ENCODE results near the gene PCDHGA6. TPM values are rescaled to one million over a fixed set of nuclear protein-coding genes. Genes with fewer than 3 reads are reported as not detected.
"Not testable (repeated sequence)": the region's sequence is repeated elsewhere in the genome, so short reads cannot be mapped to it uniquely, and the experiment has no call there.

PCDHGA6 gene
- total RNA-seq, 1 donor = 4.7 TPM

DNA sequence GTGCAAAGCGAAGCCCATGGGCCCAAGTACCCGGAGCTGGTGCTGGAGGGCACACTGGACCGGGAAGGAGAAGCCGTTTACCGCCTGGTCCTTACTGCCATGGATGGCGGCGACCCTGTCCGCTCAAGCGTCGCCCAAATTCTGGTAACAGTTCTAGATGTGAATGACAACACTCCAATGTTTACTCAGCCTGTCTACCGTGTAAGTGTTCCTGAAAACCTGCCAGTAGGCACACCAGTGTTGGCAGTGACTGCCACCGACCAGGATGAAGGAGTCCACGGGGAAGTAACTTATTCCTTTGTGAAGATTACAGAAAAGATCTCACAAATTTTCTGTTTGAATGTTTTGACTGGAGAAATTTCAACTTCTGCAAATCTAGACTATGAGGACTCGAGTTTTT lies 936 bp downstream of the PCDHGA6 start:
- TF ChIP-seq, protein P1, sequence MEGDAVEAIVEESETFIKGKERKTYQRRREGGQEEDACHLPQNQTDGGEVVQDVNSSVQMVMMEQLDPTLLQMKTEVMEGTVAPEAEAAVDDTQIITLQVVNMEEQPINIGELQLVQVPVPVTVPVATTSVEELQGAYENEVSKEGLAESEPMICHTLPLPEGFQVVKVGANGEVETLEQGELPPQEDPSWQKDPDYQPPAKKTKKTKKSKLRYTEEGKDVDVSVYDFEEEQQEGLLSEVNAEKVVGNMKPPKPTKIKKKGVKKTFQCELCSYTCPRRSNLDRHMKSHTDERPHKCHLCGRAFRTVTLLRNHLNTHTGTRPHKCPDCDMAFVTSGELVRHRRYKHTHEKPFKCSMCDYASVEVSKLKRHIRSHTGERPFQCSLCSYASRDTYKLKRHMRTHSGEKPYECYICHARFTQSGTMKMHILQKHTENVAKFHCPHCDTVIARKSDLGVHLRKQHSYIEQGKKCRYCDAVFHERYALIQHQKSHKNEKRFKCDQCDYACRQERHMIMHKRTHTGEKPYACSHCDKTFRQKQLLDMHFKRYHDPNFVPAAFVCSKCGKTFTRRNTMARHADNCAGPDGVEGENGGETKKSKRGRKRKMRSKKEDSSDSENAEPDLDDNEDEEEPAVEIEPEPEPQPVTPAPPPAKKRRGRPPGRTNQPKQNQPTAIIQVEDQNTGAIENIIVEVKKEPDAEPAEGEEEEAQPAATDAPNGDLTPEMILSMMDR (IDR thresholded peaks at IDR 0.05; ENCODE audit: insufficient read depth, low read depth, low read length) = no peak
- H3K4me3 ChIP-seq (ENCODE audit: low read depth, low read length) = no peak overlapping the region
- DNase-seq (ENCODE audit: low read depth) = no peak

DNA sequence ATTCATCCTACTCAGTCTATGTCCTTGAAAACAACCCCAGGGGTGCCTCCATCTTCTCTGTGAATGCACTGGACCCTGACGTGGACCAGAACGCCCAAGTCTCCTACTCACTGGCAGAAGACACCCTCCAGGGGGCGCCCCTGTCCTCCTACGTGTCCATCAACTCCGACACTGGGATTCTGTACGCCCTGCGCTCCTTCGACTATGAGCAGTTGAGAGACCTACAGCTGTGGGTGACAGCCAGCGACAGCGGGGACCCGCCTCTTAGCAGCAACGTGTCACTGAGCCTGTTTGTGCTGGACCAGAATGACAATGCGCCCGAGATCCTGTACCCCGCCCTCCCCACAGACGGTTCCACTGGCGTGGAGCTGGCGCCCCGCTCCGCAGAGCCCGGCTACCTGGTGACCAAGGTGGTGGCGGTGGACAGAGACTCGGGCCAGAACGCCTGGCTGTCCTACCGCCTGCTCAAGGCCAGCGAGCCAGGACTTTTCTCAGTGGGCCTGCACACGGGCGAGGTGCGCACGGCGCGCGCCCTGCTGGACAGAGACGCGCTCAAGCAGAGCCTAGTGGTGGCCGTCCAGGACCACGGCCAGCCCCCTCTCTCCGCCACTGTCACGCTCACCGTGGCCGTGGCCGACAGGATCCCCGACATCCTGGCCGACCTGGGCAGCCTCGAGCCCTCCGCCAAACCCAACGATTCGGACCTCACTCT lies 1.9 kb downstream of the PCDHGA6 start:
- DNase-seq (ENCODE audit: low read depth); H3K4me3 ChIP-seq (ENCODE audit: low read depth, low read length): not testable (repeated sequence)

DNA sequence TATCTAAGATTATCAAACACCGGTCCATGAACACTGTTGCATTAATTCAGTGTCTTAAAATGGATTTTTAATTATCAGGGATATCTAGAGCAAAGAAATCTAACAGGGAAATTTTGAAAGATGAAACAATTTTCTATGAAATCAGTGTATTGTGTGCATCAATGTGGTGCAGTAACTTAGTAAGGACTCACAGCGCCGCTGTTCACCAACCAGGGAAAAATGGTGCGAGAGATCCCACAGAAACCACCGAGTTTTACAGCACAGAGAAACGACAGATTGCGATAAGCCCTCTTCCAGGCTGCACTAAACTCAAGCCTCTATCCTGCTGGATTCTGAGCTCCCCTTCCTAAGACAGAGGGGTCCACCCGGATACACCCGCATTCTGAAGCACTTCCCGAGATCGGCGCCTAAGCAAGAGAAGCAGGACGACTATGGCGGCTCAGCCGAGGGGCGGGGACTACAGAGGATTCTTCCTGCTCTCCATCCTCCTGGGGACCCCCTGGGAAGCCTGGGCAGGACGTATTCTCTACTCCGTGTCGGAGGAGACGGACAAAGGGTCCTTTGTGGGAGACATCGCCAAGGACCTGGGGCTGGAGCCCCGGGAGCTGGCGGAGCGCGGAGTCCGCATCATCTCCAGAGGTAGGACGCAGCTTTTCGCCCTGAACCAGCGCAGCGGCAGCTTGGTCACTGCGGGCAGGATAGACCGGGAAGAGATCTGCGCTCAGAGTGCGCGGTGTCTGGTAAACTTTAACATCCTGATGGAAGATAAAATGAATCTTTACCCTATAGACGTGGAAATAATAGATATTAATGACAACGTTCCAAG lies 9.0 kb downstream of the PCDHGA6 start, which contains the start of gene PCDHGA7:
Gene PCDHGA7, plus strand, starts transcription at position 274 of the 826 bp plus-strand sequence. Its CDS starts 158 bp downstream, at position 432.
- H3K4me3 ChIP-seq (ENCODE audit: low read depth, low read length) = peak within 1 kb of the TSS; percentile 69
- TF ChIP-seq, protein P1 (IDR thresholded peaks at IDR 0.05; ENCODE audit: insufficient read depth, low read depth, low read length) = peak; percentile 68
- DNase-seq (ENCODE audit: low read depth) = peak; percentile 54

DNA sequence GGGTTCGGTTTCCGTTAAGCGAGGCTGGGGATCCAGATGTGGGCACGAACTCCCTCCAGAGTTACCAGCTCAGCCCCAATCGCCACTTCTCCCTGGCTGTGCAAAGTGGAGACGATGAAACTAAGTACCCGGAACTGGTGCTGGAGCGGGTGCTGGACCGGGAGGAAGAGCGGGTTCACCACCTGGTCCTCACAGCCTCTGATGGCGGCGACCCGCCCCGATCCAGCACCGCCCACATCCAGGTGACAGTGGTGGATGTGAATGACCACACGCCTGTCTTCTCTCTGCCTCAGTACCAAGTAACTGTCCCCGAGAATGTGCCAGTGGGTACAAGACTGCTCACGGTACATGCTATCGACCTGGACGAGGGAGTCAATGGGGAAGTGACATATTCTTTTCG lies 9.7 kb downstream of the PCDHGA6 start:
- peak overlapping the region; percentile 69 for H3K4me3 ChIP-seq (ENCODE audit: low read depth, low read length)
- TF ChIP-seq, protein P1 (IDR thresholded peaks at IDR 0.05; ENCODE audit: insufficient read depth, low read depth, low read length) = no peak
- DNase-seq (ENCODE audit: low read depth) = no peak

DNA sequence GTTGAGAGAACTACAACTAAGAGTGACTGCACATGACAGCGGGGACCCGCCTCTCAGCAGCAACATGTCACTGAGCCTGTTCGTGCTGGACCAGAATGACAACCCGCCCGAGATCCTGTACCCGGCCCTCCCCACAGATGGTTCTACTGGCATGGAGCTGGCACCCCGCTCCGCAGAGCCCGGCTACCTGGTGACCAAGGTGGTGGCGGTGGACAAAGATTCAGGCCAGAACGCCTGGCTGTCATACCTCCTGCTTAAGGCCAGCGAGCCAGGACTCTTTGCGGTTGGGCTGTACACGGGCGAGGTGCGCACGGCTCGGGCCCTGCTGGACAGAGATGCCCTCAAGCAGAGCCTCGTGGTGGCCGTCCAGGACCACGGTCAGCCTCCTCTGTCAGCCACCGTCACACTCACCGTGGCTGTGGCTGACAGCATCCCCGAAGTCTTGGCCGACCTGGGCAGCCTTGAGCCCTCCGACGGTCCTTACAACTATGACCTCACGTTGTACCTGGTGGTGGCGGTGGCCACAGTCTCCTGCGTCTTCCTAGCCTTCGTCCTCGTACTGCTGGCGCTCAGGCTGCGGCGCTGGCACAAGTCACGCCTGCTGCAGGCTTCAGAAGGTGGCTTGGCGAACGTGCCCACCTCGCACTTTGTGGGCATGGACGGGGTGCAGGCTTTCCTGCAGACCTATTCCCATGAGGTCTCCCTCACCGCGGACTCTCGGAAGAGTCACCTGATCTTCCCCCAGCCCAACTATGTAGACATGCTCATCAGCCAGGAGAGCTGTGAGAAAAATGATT lies 11.0 kb downstream of the PCDHGA6 start:
- TF ChIP-seq, protein P1 (IDR thresholded peaks at IDR 0.05; ENCODE audit: insufficient read depth, low read depth, low read length) = no peak
- DNase-seq (ENCODE audit: low read depth) = no peak

DNA sequence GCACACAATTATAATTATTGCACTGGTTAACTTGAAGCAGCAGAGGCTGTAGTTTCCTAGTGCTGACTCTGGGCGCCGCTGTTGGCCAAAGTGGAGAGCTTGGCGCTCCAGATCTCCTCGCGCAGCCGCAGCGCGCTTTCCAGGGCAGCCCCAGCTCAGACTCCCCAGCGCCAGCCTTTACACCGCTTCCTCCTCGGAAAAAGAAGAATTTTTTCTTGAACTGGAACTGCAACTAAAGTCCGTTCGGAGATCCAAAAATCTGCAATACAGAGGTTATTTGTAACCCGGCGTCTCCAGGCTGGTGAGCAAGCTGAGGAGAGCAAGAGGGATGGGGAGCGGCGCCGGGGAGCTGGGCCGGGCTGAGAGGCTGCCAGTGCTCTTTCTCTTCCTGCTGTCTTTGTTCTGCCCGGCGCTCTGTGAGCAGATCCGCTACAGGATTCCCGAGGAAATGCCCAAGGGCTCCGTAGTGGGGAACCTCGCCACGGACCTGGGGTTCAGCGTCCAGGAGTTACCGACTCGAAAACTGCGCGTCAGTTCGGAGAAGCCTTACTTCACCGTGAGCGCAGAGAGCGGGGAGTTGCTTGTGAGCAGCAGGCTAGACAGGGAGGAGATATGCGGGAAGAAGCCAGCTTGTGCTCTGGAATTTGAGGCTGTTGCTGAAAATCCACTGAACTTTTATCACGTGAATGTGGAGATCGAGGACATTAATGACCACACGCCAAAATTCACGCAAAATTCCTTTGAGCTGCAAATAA lies 14.0 kb downstream of the PCDHGA6 start, which contains the start of gene PCDHGB4:
Gene PCDHGB4, plus strand, starts transcription at position 142 of the 755 bp plus-strand sequence. Its CDS starts 187 bp downstream, at position 329.
- peak within 1 kb of the TSS; percentile 58 for H3K4me3 ChIP-seq (ENCODE audit: low read depth, low read length)
- TF ChIP-seq, protein P1 (IDR thresholded peaks at IDR 0.05; ENCODE audit: insufficient read depth, low read depth, low read length) = peak; percentile 66
- peak; percentile 56 for DNase-seq (ENCODE audit: low read depth)

More for the DNA sequence above, 11.0 kb downstream of the PCDHGA6 start:
- no peak overlapping the region for H3K4me3 ChIP-seq (ENCODE audit: low read depth, low read length)

All from fibroblast of villous mesenchyme (primary cell).